Right forelimb (tissue), 1 donor: ENCODE data around the gene MYO5A.
"Not testable (repeated sequence)": the region's sequence is repeated elsewhere in the genome, so short reads cannot be mapped to it uniquely, and the experiment has no call there.

Experiments
- DNase-seq: peaks from one replicate; pipeline ENCODE4 v3.0.0-alpha.2; 2018

The MYO5A gene

GRCh38 chr15:52459701-52460100 lies 69.0 kb downstream of the MYO5A start:
- not testable (repeated sequence) for DNase-seq

- not testable (repeated sequence) for DNase-seq
Measured at GRCh38 chr15:52459265-52459664, 69.4 kb downstream of the MYO5A start.

- no peak for DNase-seq
Measured at GRCh38 chr15:52448011-52448890, 80.4 kb downstream of the MYO5A start.

DNA sequence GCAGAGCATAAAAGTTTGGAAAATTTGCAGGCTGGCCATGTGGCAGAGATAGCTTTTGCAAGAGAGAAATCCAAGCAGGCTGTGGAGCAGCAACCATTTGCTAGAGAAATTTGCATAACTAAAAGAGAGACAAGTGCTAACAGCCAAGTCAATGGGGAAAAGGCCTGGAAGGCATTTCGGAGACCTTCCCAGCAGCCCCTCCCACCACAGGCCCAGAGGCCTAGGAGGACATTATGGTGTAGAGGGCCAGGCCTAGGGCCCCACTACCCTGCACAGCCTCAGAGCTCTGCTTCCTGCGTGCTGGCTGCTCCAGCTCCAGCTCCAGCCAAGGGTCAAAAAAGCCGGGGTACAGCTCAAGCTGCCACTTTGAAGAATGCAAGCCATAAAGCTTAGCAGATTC lies 82.7 kb downstream of the MYO5A start:
- DNase-seq, result no peak

- DNase-seq, result no peak
Measured at GRCh38 chr15:52445553-52445952, 83.1 kb downstream of the MYO5A start.

DNA sequence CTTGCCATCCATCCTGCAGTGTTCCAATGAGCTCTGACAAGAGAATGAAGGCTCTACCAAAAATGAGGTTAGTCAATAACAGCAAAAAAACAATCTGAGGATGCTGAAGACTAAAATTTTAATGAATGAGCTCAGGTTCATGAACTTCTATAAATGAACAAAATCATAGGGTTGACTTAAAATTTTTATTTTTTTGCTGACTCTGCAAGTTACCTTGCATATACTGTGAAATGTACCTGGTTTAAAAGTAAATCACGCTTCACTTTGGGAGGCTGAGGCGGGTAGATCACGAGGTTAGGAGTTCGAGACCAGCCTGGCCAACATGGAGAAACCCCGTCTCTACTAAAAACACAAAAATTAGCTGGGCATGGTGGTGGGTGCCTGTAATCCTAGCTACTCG lies 85.5 kb downstream of the MYO5A start:
- DNase-seq, result not testable (repeated sequence)

DNA sequence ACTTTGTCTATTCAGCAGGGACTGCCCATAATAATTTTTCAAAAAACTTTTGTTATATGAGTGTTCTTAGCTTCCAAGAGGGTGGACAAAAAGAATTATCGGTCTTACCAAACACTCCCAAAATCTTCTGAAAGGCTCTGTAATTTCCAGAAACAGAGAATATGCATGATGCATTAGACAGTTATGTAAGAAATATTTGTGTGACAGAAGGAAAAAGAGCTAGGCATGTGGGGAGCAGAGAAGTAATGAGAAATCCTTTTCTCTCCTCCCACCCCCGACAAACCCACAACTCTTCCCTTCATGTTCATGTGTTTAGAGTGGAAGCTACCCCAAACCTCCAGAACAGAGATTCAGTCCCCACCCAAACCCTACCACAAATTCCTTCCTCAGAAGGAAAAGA lies 86.8 kb downstream of the MYO5A start:
- no peak for DNase-seq

GRCh38 chr15:52440946-52441345 lies 87.7 kb downstream of the MYO5A start:
- DNase-seq, result no peak

GRCh38 chr15:52440414-52440813 lies 88.3 kb downstream of the MYO5A start:
- no peak for DNase-seq

DNA sequence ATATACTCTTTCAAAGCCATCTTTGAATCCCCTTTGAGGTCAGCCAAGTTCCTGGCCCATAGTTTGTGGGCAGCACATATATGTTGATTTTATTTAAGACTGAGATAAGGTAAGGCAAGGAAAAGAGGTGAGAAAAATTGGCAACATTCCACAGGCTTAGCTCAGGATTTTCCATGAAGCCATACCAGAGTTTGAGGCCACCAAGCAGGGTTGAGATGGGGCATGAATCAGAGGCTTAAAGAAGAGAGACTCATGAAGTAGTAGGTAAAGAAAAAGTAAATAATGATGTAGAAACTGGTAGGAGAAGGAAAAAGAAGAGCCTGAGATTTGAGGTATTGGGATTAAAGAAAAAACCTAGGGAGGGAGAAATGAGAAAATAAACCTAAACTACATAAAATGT lies 89.2 kb downstream of the MYO5A start:
- no peak for DNase-seq

DNA sequence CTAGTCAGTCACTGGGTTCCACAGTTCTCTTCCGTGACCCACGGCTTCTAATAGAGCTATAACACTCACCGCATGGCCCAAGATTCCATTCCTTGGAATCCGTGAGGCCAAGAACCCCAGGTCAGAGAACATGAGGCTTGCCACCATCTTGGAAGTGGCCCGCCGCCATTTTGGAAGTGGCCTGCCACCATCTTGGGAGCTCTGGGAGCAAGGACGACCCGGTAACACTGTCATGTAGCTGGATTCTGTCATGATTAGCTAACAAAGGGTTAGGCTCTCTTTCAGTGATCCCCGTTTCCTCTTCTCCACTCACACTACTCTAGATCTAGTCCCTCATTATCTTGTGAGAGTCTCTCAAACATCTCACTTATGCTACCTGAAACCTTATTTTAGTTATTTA lies 89.6 kb downstream of the MYO5A start:
- not testable (repeated sequence) for DNase-seq

- no peak for DNase-seq
Measured at GRCh38 chr15:52438047-52438446, 90.6 kb downstream of the MYO5A start.

GRCh38 chr15:52437646-52438045 lies 91.0 kb downstream of the MYO5A start:
- no peak for DNase-seq

DNA sequence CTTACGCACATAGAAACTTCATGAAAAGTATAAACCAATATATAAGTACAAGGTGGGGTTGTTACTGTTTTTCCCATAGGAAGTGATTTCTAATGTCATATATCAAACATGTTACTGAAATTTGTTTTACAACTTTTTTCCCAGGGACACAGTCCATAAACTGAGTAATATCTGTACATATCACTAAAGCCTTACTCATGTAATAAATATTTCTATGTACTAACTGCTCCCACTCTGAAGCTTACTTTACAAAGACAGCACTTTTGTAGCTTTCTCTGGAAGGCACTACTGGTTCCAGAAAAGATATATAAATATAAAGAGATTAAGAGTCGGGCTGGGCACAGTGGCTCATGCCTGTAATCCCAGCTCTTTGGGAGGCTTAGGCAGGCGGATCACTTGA lies 91.7 kb downstream of the MYO5A start:
- no peak for DNase-seq

- no peak for DNase-seq
Measured at GRCh38 chr15:52434885-52435284, 93.8 kb downstream of the MYO5A start.

DNA sequence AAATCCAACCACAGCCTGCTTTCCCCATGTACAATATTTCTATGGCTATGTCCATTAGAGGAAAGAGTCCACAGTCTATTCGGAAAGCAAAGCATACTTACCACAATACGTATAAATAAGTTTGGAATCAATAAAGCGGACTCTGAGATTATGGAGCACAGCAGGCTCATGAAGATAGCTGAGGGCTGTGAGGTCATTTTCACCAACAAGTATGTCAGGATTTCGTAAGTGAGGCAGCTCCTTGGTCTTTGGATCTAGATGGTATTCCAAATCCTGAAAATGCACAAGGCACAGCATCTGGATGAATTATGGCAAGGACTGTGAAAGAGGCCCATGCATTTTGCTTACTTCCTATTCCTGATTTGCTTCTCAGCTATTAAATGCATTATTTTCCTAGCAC lies 100.4 kb downstream of the MYO5A start:
- no peak for DNase-seq

GRCh38 chr15:52427804-52428203 lies 100.9 kb downstream of the MYO5A start:
- no peak for DNase-seq

DNA sequence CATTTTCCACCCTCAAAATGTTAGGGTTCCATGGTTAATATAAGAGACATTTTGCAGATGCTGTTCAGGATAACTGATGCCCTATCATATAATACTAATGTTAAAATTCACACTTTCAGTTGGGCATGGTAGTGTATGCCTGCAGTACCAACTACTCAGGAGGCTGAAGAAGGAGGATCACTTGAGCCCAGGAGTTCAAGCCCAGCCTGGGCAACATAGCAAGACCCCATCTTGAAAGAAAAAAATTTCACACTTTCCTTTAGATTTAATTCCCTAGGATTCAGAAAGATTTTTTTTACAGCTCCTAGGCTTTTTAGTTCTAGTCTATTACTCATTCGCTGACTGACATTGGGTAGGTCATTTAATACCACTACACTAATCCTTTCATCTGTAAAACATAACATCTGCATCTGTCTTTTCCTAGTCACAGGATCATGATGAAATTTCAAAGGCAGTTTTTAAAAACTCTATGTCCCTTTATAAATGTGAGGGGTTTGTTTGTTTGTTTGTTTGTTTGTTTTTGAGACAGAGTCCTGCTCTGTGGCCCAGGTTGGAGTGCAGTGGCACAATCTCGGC lies 103.7 kb downstream of the MYO5A start:
- DNase-seq, result no peak

DNA sequence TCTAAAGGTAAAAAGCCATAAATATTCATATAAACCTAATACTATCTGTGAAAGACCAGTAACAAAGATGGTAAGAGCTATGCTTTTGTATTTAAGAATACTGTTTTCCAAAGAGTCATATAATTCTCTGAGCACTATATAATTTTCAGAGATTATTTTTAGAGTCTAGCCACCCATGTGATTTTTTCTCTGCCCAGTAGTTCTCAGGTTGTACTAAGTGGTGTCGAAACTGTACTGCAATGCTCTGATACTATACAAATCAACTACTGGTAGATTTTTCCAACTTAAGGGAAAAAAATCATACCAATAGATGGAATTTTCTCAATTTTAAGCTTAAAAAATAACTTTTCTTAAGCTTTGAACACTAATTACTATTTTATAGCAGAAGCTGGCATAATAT lies 104.8 kb downstream of the MYO5A start:
- DNase-seq, result no peak

DNA sequence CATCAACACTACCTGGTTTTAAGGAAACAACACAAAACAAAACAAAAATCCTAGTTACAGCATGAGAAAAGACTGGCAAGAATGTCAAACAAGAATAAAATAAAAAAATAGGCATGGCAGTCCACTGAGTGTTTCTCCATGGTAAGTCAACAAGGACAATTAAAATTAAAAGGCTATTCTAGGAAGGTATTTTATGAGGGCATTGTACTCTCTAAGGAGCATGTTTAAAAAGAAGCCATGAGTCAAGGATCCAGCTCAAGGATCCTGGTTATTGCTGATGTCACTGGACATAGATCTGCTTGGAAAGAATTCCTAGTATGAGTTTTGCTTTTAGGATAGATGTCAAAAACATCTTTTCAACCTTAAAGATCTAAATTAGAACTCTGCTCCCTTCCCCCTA lies 106.7 kb downstream of the MYO5A start:
- no peak for DNase-seq

DNA sequence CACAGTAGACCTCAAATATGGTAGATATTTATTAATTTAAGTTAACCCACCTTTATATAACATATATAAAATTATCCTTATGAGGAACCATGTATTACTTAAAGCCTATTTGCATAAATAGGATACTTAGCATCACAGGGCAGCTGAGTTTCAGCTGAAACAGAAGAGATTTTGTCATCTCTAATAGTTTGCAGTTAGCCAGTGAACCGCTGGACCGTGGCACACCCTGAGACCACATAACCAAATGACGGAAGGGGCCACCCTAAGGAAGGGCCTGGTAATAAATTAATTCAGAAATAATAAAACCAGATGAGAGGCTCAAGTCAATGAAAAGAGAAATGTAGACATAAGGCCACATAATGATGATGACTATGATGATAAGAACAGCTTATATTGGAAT lies 107.7 kb downstream of the MYO5A start:
- no peak for DNase-seq

GRCh38 chr15:52419494-52419893 lies 109.2 kb downstream of the MYO5A start:
- no peak for DNase-seq

GRCh38 chr15:52417957-52418356 lies 110.7 kb downstream of the MYO5A start:
- no peak for DNase-seq

DNA sequence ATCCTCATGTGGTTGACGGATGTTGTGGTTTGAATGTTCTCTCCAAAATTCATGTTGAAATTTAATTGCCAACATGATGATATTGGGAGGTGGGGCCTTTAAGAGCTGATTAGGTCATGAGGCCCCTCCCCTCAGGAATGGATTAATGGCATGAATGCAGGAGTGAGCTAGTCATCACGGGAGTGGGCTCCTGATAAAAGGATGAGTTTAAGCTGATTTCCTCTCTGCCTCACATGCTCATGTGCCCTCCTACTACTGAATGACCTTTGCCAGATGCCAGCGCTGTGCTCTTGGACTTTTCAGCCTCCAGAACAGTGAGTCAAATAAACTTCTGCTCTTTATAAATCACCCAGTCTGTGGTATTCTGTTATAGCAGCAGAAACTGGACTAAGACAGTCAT lies 111.2 kb downstream of the MYO5A start:
- DNase-seq, result no peak

- not testable (repeated sequence) for DNase-seq
Measured at GRCh38 chr15:52416566-52416965, 112.1 kb downstream of the MYO5A start.
